ENCODE data around the gene MTA3.

Gene MTA3

GRCh38 chr2:42588121-42588520 is 19.7 kb downstream of the MTA3 start:
- H3K9me3 ChIP-seq (ENCODE audit: severe bottlenecking) = no peaks in the 10 kb centered on the region
- DNase-seq = no peak
- peaks cover 3% of the 10 kb centered on the region for H3K36me3 ChIP-seq
- no peak for TF ChIP-seq CTCF (IDR thresholded peaks at IDR 0.05; ENCODE audit: low read depth, low read length)
- no peak overlapping the region for H3K27ac ChIP-seq
- no peaks in the 10 kb centered on the region for H3K27me3 ChIP-seq (ENCODE audit: insufficient read depth, low read depth, severe bottlenecking)
- no peak overlapping the region for H3K4me3 ChIP-seq (ENCODE audit: low read depth, low read length)

- Histone ChIP-seq H3K4me3 (ENCODE audit: low read depth, low read length) (no peak overlapping the region), H3K27me3 (ENCODE audit: insufficient read depth, low read depth, severe bottlenecking) (no peaks in the 10 kb centered on the region), H3K27ac (no peak overlapping the region), H3K36me3 (no peaks in the 10 kb centered on the region), H3K9me3 (ENCODE audit: severe bottlenecking) (no peaks in the 10 kb centered on the region)
- no peak for DNase-seq
- no peak for TF ChIP-seq CTCF (IDR thresholded peaks at IDR 0.05; ENCODE audit: low read depth, low read length)
These were observed 21.7 kb downstream of the MTA3 start for GRCh38 chr2:42590176-42590575.

- TF ChIP-seq CTCF (IDR thresholded peaks at IDR 0.05; ENCODE audit: low read depth, low read length) = no peak
- no peaks in the 10 kb centered on the region for H3K36me3 ChIP-seq
- H3K4me3 ChIP-seq (ENCODE audit: low read depth, low read length) = no peak overlapping the region
- H3K9me3 ChIP-seq (ENCODE audit: severe bottlenecking) = no peaks in the 10 kb centered on the region
- no peak for DNase-seq
- H3K27me3 ChIP-seq (ENCODE audit: insufficient read depth, low read depth, severe bottlenecking) = no peaks in the 10 kb centered on the region
- H3K27ac ChIP-seq = no peak overlapping the region
These were observed 24.9 kb downstream of the MTA3 start for GRCh38 chr2:42593282-42593681.

GRCh38 chr2:42598656-42599055 is 30.2 kb downstream of the MTA3 start:
- H3K27ac ChIP-seq = no peak overlapping the region
- DNase-seq = no peak

GRCh38 chr2:42601076-42601475 is 32.6 kb downstream of the MTA3 start:
- H3K27ac ChIP-seq = no peak overlapping the region
- no peak for DNase-seq

More at GRCh38 chr2:42598656-42599055, 30.2 kb downstream of the MTA3 start:
- peak; percentile 18; the same call in 1 of the 2 replicates for TF ChIP-seq CTCF (IDR thresholded peaks at IDR 0.05; ENCODE audit: low read depth, low read length)
- no peak overlapping the region for H3K4me3 ChIP-seq (ENCODE audit: low read depth, low read length)
- H3K27me3 ChIP-seq (ENCODE audit: insufficient read depth, low read depth, severe bottlenecking) = no peaks in the 10 kb centered on the region
- no peaks in the 10 kb centered on the region for H3K9me3 ChIP-seq (ENCODE audit: severe bottlenecking)
- H3K36me3 ChIP-seq = peaks cover 6% of the 10 kb centered on the region

More at GRCh38 chr2:42601076-42601475, 32.6 kb downstream of the MTA3 start:
- no peak for TF ChIP-seq CTCF (IDR thresholded peaks at IDR 0.05; ENCODE audit: low read depth, low read length)
- Histone ChIP-seq H3K4me3 (ENCODE audit: low read depth, low read length) (no peak overlapping the region), H3K9me3 (ENCODE audit: severe bottlenecking) (no peaks in the 10 kb centered on the region), H3K36me3 (peaks cover 6% of the 10 kb centered on the region), H3K27me3 (ENCODE audit: insufficient read depth, low read depth, severe bottlenecking) (no peaks in the 10 kb centered on the region)

All from WERI-Rb-1 (cell line).